Effector memory CD4-positive, alpha-beta T cell (primary cell): ENCODE results near the gene TRIM73.
"Not testable (repeated sequence)": the region's sequence is repeated elsewhere in the genome, so short reads cannot be mapped to it uniquely, and the experiment has no call there.

ENCODE experiments used
- DNase-seq, 3 donors: peaks; one replicate each; pipeline ENCODE4 v3.0.0-alpha.2; 2020
- H3K27ac ChIP-seq: 2 replicates; pipeline ENCODE4 v1.7.0; 2013; ENCODE audit warnings: mild to moderate bottlenecking, low read length, moderate library complexity; ENCODE audit not compliant: insufficient read depth, poor library complexity, severe bottlenecking
- H3K27me3 ChIP-seq: replicated peaks from 2 replicates; pipeline ENCODE4 v1.7.0; 2013; ENCODE audit warnings: mild to moderate bottlenecking, low read length; ENCODE audit not compliant: insufficient read depth, control insufficient read depth, poor library complexity, severe bottlenecking
- H3K36me3 ChIP-seq: 2 replicates; pipeline ENCODE4 v1.7.0; 2013; ENCODE audit warnings: mild to moderate bottlenecking, low read length, moderate library complexity; ENCODE audit not compliant: control insufficient read depth, insufficient read depth
- H3K4me1 ChIP-seq: 2 replicates; pipeline ENCODE4 v1.7.0; 2013; ENCODE audit warnings: low read length, mild to moderate bottlenecking; ENCODE audit not compliant: control insufficient read depth, insufficient read depth, poor library complexity, severe bottlenecking
- H3K4me3 ChIP-seq: 2 replicates; pipeline ENCODE4 v1.7.0; 2013; ENCODE audit warnings: low read length, low read depth, mild to moderate bottlenecking; ENCODE audit not compliant: insufficient read depth, poor library complexity, severe bottlenecking
- H3K9me3 ChIP-seq: 2 replicates; pipeline ENCODE4 v1.7.0; 2013; ENCODE audit warnings: mild to moderate bottlenecking, low read length, moderate library complexity; ENCODE audit not compliant: control insufficient read depth
- total RNA-seq, 3 donors: gene quantifications; one replicate each; lab custom pipeline; 2026; lab: John Stamatoyannopoulos, UW

TRIM73 gene
- total RNA-seq, result 0.69 to 1.1 (median 0.77) reads per million in 3 donors

DNA sequence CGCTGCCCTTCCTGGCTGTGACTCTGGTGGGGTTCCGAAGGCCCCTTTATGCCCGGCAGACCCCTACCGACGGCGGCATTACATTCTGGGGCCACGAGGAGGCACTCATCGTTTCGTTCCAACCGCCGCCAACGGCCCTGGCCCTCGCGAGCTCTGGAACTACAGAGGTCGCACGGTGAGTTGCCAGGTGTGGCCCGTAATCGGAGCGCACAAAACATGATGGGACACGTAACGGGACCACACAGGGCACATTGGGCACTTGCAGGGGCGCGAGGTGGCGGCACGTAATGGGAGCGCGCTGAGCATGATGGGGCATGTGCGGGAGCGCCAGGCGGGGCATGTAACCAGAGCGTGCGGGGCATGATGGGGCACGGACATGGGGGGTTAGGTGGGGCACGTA is at the start of gene TRIM73:
TRIM73 (plus strand) TSS at position 301 of the 400 bp plus-strand sequence. CDS start 3,305 bp downstream, outside the sequence.
- H3K27me3 ChIP-seq, result not testable (repeated sequence)

DNA sequence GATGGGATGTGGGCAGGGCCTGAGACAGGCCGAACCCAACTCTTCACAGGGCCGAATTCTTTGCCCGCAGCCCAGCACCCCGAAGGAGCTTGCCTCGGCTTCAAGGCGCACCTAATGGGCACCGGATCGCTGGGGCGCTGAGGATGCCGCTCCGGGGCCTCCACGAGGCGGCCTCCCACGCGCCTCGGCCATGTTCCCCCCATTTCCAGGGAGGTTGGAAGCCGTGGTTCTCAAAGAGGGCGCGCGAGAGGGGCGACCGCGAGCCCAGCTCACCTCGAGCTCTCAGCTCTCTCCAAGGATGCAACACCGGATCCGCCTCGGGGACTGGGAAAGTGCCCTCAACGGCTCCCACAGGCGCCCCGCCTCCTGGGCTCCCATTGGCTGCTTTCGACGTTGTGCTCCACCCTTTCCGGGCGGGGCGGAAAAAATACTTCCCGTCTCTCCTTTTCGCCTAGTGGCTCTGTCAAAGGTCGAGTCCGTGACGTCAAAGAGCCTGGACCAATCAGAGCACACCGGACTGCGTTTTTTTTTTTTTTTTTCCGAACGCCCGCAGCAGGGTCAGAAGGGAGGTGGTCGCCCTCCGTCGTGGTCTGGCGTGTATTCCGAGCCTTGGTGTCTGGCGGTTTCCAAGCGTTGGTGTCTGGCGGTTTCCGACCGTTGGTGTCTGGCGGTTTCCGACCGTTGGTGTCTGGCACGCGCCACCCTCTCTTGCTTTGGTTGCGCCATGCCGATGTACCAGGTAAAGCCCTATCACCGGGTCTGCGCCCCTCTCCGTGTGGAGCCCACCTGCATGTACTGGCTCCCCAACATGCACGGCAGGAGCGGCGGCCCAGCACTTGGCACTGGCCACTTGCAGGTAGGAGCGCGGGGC is 36.5 kb upstream of the TRIM73 start:
- H3K27me3 ChIP-seq, H3K27ac ChIP-seq, H3K4me3 ChIP-seq, H3K4me1 ChIP-seq, H3K9me3 ChIP-seq, H3K36me3 ChIP-seq: not testable (repeated sequence)
- DNase-seq, result peak; percentile 18 to 54 (median 47)

More for the DNA sequence above, at the start of gene TRIM73:
- H3K4me1 ChIP-seq, DNase-seq, H3K36me3 ChIP-seq, H3K9me3 ChIP-seq, H3K27ac ChIP-seq, H3K4me3 ChIP-seq: not testable (repeated sequence)

DNA sequence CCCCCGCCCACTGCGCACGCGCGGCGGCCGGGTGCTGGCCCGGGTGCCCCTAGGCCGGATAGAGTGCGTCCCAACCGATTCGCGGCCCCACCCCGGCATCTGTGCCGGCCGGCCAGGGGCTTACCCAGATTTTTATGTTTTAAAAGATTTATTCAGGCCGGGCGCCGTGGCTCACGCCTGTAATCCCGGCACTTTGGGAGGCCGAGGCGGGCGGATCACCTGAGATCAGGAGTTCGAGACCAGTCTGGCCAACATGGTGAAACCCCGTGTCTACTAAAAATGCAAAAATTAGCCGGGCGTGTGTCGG is 35.9 kb upstream of the TRIM73 start:
- DNase-seq, result peak in 1 of 3 donors; percentile 0
- not testable (repeated sequence) for H3K4me3 ChIP-seq, H3K27me3 ChIP-seq, H3K36me3 ChIP-seq, H3K27ac ChIP-seq, H3K4me1 ChIP-seq, H3K9me3 ChIP-seq

DNA sequence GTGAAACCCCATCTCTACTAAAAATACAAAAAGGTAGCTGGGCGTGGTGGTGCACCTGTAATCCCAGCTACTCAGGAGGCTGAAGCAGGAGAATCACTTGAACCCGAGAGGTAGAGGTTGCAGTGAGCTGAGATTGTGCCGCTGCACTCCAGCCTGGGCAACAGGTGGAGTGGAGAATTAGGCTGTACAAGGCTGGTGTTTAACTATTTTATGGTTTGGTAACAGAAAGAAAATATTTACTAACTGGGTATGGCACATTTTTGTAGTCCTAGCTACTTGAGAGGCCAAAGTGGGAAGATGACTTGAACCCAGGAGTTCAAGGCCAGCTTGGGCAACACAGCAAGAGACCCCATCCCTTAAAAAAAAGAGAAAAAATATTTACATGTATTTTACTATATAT is 31.4 kb upstream of the TRIM73 start:
- not testable (repeated sequence) for H3K4me3 ChIP-seq, H3K4me1 ChIP-seq, DNase-seq, H3K9me3 ChIP-seq, H3K27ac ChIP-seq, H3K36me3 ChIP-seq, H3K27me3 ChIP-seq

DNA sequence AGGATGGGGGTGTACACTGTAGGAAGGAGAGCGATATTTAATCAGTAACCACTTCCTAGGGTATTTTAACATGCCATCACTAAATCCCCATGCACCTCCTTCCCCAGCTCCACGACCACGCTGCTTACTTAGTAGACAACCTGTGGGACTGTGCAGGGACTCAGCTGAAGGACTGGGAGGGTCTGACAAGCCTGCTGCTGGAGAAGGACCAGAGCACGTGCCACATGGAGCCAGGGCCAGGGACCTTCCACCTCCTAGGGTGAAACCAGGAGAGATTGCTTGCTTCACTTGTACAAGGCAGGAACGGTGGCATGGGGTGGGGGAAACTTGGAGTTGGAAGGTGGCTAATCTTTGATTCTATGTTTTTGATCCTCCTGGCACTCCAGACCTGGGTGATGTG is 28.8 kb upstream of the TRIM73 start:
- DNase-seq, H3K27ac ChIP-seq, H3K27me3 ChIP-seq, H3K9me3 ChIP-seq, H3K36me3 ChIP-seq, H3K4me1 ChIP-seq, H3K4me3 ChIP-seq: not testable (repeated sequence)

DNA sequence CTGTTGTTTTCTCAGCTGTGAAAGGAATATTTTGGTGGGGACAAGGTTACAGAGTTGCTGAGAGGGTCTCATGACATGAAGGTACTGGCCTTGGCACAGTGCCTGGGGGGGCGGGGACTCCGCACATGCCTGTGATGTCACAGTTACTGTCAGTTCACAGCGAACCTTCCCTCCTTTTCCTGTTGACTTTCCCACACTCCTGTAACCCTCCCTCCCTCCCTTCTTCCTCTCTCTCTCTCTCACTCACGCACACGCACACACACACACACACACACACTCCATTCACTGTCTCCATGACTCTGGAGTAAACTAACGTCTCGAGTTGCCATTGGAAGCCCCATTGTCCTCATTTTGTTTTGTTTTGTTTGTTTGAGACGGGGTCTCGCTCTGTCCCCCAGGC is 28.1 kb upstream of the TRIM73 start:
- H3K27ac ChIP-seq, H3K27me3 ChIP-seq, H3K36me3 ChIP-seq, H3K9me3 ChIP-seq, H3K4me3 ChIP-seq, H3K4me1 ChIP-seq, DNase-seq: not testable (repeated sequence)

DNA sequence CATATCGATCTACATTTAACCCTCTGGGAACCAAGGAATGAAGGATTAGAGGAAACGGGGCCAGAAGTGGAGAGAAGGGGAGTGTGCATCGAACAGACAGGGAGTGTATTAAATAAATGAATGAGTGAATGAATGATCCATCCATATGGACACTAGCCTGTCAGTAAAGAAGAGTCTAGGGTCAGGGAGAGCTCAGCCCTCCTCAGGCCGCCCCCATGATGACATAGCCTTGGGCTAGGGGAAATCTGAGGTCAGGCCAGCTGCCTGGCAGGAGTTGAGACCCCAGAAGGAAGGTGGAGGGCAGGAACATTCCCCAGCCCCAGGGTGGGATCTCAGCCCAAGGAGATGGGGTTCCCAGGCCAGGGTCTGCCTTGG is 21.3 kb upstream of the TRIM73 start:
- H3K27ac ChIP-seq, H3K4me1 ChIP-seq, H3K4me3 ChIP-seq, H3K27me3 ChIP-seq, H3K9me3 ChIP-seq, DNase-seq, H3K36me3 ChIP-seq: not testable (repeated sequence)

DNA sequence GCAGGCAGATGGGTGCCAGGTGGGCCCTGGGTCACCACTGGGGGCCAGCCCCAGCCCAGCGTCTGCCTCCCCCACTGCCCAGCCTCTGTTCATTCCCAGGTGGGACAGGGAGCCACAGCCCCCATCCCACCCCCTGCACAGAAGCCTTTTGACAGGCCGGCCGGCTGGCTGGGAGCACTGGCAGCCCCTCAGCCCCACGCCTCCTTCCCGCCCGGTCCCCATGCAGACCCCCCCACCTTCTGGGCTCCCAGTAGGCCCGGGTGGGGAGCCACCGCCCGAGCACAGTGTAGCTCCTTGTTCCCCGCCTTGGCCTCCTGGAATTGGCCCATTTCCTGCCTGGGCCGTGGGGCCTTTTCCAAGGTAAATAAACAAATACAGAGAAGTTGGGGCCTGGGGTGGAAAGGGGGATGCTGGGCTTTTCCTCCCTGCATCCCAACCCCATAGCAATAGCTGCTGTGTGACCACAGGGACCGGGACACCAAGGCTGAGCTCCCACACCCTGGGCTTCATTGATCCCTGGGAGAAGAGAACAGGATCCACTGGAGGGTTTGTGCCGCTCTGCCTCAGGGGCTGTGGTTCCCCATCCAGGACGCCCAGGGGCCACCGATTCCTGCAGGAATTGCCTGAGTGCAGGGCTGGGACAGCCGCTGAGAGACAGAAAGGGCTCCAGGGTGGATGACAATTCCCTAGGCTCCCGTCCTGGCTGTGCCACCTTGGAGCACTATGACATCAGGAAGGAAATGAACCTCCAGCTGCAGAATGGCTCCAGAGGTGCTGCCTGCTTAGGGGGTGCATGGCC is 20.7 kb upstream of the TRIM73 start:
- not testable (repeated sequence) for H3K4me3 ChIP-seq, DNase-seq, H3K4me1 ChIP-seq, H3K27ac ChIP-seq, H3K36me3 ChIP-seq, H3K9me3 ChIP-seq, H3K27me3 ChIP-seq

DNA sequence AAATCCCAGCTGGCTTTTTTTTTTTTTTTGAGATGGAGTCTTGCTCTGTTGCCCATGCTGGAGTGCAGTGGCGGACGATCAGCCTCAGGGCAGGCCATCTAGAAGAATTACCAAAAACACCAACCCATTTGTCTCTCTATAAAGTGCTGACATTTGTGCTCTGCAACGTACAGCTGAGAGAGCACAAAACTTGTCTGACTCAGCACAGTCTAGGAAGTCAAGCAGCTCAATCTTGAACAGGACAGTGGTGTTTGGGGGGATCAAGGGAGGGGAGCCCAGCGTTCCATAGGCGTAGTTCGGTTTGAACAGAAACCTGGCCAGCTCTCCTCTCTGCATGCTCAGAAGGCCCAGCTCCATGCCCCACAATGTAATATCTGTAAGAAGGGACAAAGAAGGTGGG is 2.2 kb upstream of the TRIM73 start:
- not testable (repeated sequence) for H3K36me3 ChIP-seq, H3K9me3 ChIP-seq, DNase-seq, H3K27me3 ChIP-seq, H3K4me3 ChIP-seq, H3K4me1 ChIP-seq, H3K27ac ChIP-seq

DNA sequence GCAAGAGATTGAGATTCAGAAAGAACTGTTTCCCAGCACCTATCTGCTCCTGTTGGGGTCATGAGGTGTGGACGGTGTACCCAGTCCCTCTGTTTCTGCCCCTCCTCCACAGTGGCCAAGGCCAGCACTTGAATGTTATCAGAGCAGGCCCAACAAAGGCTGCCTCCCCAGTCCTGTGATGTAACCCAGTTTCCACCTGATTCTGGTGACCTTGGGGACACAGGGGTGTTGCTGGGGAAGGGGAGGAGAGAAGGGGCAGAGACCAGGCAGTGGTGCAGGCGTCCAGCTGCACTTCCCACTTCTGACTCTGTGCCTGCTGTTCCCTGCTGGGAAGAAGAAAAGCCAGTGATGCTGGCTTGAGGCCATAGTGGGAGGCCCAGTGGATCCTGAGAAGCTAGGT is 2.4 kb downstream of the TRIM73 start:
- H3K9me3 ChIP-seq, H3K36me3 ChIP-seq: not testable (repeated sequence)

More for the DNA sequence above, 2.4 kb downstream of the TRIM73 start:
- not testable (repeated sequence) for H3K4me1 ChIP-seq, H3K27me3 ChIP-seq, H3K27ac ChIP-seq, DNase-seq, H3K4me3 ChIP-seq
